Upper lobe of left lung (tissue), 6 donors: ENCODE measurements around the gene RCSD1. TPM values are rescaled to one million over a fixed set of nuclear protein-coding genes. Genes with fewer than 3 reads are reported as not detected.

Experiments
- ATAC-seq, 2 donors: fragments of 200-7000 bp; cut with Tn5 transposase; one replicate each; pipeline ENCODE4 v1.9.1; 2022; ENCODE audit warnings: mild to moderate bottlenecking in 2 of 2, moderate library complexity in 2 of 2; ENCODE audit not compliant: low FRiP score in 2 of 2
- DNase-seq, 2 donors: peaks; one replicate each; pipeline ENCODE4 v3.0.0-alpha.2; 2019 to 2020
- H3K27ac ChIP-seq, 4 donors: fragments of 200-600 bp; sonication (generic); one replicate each; pipeline ENCODE4 v1.5.1; 2016 to 2019
- H3K27me3 ChIP-seq, 4 donors: fragments of 200-600 bp; sonication (generic); one replicate each; pipeline ENCODE4 v1.5.1; 2017 to 2019
- H3K36me3 ChIP-seq, 4 donors: fragments of 200-600 bp; sonication (generic); one replicate each; pipeline ENCODE4 v1.5.1; 2016 to 2019
- H3K4me1 ChIP-seq, 4 donors: fragments of 200-600 bp; sonication (generic); one replicate each; pipeline ENCODE4 v1.5.1; 2018 to 2019
- H3K4me3 ChIP-seq, 4 donors: fragments of 200-600 bp; sonication (generic); one replicate each; pipeline ENCODE4 v1.5.1; 2017 to 2019; ENCODE audit warnings: mild to moderate bottlenecking in 2 of 4, moderate library complexity in 1 of 4
- H3K9me3 ChIP-seq, 4 donors: fragments of 200-600 bp; sonication (generic); one replicate each; pipeline ENCODE4 v1.5.1; 2018 to 2019
- CTCF ChIP-seq, 6 experiments: fragments of 450-650 bp in 4 of 6; fragments of 200-600 bp in 2 of 6; sonication (generic) in 2 of 6; IDR thresholded peaks; one replicate each; pipeline ENCODE4 v1.5.1; 2016 to 2019; ENCODE audit warnings: antibody characterized with exemption in 6 of 6
- EP300 ChIP-seq, 4 donors: sonication (generic); formaldehyde crosslinking; IDR thresholded peaks; one replicate each; pipeline ENCODE4 v1.5.1; 2017; ENCODE audit warnings: antibody characterized with exemption in 4 of 4, control low read depth in 2 of 4
- POLR2A ChIP-seq, 4 donors: fragments of 450-650 bp; IDR thresholded peaks; one replicate each; pipeline ENCODE4 v1.5.1; 2016 to 2017; ENCODE audit warnings: antibody characterized with exemption in 4 of 4, mild to moderate bottlenecking in 2 of 4
- POLR2AphosphoS5 ChIP-seq, 2 donors: sonication (generic); formaldehyde crosslinking; IDR thresholded peaks; one replicate each; pipeline ENCODE4 v1.5.1; 2017; ENCODE audit warnings: antibody characterized with exemption in 2 of 2
- WGBS, 2 donors: methylation state at CpG; one replicate each; pipeline ENCODE4 v1.1.5; 2017 to 2018; 5-methylcytosine and 5-hydroxymethylcytosine counted together
- total RNA-seq, 6 donors: library from RNA; depleted of rRNA in 4 of 6; stranded (reverse); fragments of >200 nt in 4 of 6; gene quantifications; one replicate each; pipeline versions ENCODE4 v1.1.0 to v1.2.1, GENCODE V29; 2016 to 2021
- donor health status: DM: no; HTN: no; CAD: no; lungs with moderate emphysema.
- donor health status: DM: no; HTN: yes; CAD: no; lungs with severe emphysema.

Gene RCSD1
- total RNA-seq, 6 donors from 2014 or later = 10.7 to 27.2 (median 18.1) TPM

GRCh38 chr1:167710836-167711235 lies 80.8 kb downstream of the RCSD1 start:
- ATAC-seq (no peak), DNase-seq (no peak)
- 65 to 82% methylated on average over 1 of the region's 1 CpG for WGBS, 2 donors
- Histone ChIP-seq H3K9me3 (no peaks in the 10 kb centered on the region), H3K4me3 (no peak overlapping the region), H3K36me3 (no peaks in the 10 kb centered on the region), H3K4me1 (peaks cover 3 to 18% (median 6%) of the 10 kb centered on the region in 4 donors), H3K27me3 (no peaks in the 10 kb centered on the region), H3K27ac (no peak overlapping the region)
- TF ChIP-seq POLR2A (IDR thresholded peaks at IDR 0.05) (no peak), EP300 (IDR thresholded peaks at IDR 0.05) (no peak), POLR2AphosphoS5 (IDR thresholded peaks at IDR 0.05) (no peak), CTCF (IDR thresholded peaks at IDR 0.05) (no peak)

GRCh38 chr1:167711797-167712196 lies 81.8 kb downstream of the RCSD1 start:
- TF ChIP-seq EP300 (IDR thresholded peaks at IDR 0.05) (no peak), POLR2AphosphoS5 (IDR thresholded peaks at IDR 0.05) (no peak), CTCF (IDR thresholded peaks at IDR 0.05) (no peak), POLR2A (IDR thresholded peaks at IDR 0.05) (no peak)
- Histone ChIP-seq H3K27me3 (no peaks in the 10 kb centered on the region), H3K4me3 (no peak overlapping the region), H3K9me3 (no peaks in the 10 kb centered on the region), H3K27ac (no peak overlapping the region), H3K36me3 (no peaks in the 10 kb centered on the region), H3K4me1 (peaks cover 3 to 18% (median 6%) of the 10 kb centered on the region in 4 donors)
- ATAC-seq = no peak
- DNase-seq = no peak
- 61 to 67% methylated on average over 3 of the region's 3 CpGs for WGBS, 2 donors

GRCh38 chr1:167713330-167714081 lies 83.5 kb downstream of the RCSD1 start:
- Histone ChIP-seq H3K4me1 (peaks cover 3 to 18% (median 6%) of the 10 kb centered on the region in 4 donors), H3K27ac (peak overlapping the region; percentile 86 to 91 (median 86)), H3K27me3 (no peaks in the 10 kb centered on the region), H3K36me3 (no peaks in the 10 kb centered on the region), H3K4me3 (peak overlapping the region; percentile 57 to 83 (median 66)), H3K9me3 (no peaks in the 10 kb centered on the region)
- DNase-seq = peak; percentile 36 to 83
- ATAC-seq = no peak
- no peak for TF ChIP-seq CTCF (IDR thresholded peaks at IDR 0.05)
- TF ChIP-seq POLR2A (IDR thresholded peaks at IDR 0.05) = no peak
- no peak for TF ChIP-seq POLR2AphosphoS5 (IDR thresholded peaks at IDR 0.05)
- no peak for TF ChIP-seq EP300 (IDR thresholded peaks at IDR 0.05)
- WGBS, 2 donors = 10 to 15% methylated on average over 20 to 30 of the region's 31 CpGs

GRCh38 chr1:167714098-167714438 lies 84.0 kb downstream of the RCSD1 start:
- Histone ChIP-seq H3K4me1 (peaks cover 3 to 18% (median 6%) of the 10 kb centered on the region in 4 donors), H3K9me3 (no peaks in the 10 kb centered on the region), H3K27ac (peak overlapping the region; percentile 86 to 91 (median 86)), H3K27me3 (no peaks in the 10 kb centered on the region), H3K4me3 (peak overlapping the region; percentile 57 to 83 (median 66)), H3K36me3 (no peaks in the 10 kb centered on the region)
- 0 to 1% methylated on average over 19 to 23 of the region's 28 CpGs for WGBS, 2 donors
- ATAC-seq (peak; percentile 92 to 94), DNase-seq (peak; percentile 91 to 97)
- TF ChIP-seq EP300 (IDR thresholded peaks at IDR 0.05) = no peak
- TF ChIP-seq POLR2AphosphoS5 (IDR thresholded peaks at IDR 0.05) = no peak
- peak in 1 of 6 experiments; percentile 14 for TF ChIP-seq CTCF (IDR thresholded peaks at IDR 0.05)
- peak in 3 of 4 donors; percentile 40 to 71 (median 51) for TF ChIP-seq POLR2A (IDR thresholded peaks at IDR 0.05)
